Stimulated activated memory B cell treated with anti-CD40 and anti-IgM and Interleukin-4, amounts not matched to agents 10 μg/mL and 1 μg/mL and 100 μg/mL, for 72 hours (primary cell): Measurements from ENCODE around the gene KRTAP16-1.

ENCODE experiments used
- ATAC-seq: fragments of 150-1000 bp; cut with Tn5 transposase; 2 replicates; pipeline ENCODE4 v1.10.0; 2021
- H3K27ac Mint-ChIP-seq: one replicate; pipeline ENCODE4 v1.8.0; 2022; ENCODE audit warnings: mild to moderate bottlenecking, mixed read lengths
- H3K27me3 Mint-ChIP-seq: one replicate; pipeline ENCODE4 v1.8.0; 2022; ENCODE audit warnings: mixed read lengths
- H3K36me3 Mint-ChIP-seq: one replicate; pipeline ENCODE4 v1.8.0; 2022; ENCODE audit warnings: mixed read lengths
- H3K4me1 Mint-ChIP-seq: one replicate; pipeline ENCODE4 v1.8.0; 2022; ENCODE audit warnings: mixed read lengths
- H3K4me3 Mint-ChIP-seq: one replicate; pipeline ENCODE4 v1.8.0; 2022; ENCODE audit warnings: mild to moderate bottlenecking, moderate library complexity, mixed read lengths
- H3K9me3 Mint-ChIP-seq: one replicate; pipeline ENCODE4 v1.8.0; 2022; ENCODE audit warnings: mixed read lengths

KRTAP16-1 gene

DNA sequence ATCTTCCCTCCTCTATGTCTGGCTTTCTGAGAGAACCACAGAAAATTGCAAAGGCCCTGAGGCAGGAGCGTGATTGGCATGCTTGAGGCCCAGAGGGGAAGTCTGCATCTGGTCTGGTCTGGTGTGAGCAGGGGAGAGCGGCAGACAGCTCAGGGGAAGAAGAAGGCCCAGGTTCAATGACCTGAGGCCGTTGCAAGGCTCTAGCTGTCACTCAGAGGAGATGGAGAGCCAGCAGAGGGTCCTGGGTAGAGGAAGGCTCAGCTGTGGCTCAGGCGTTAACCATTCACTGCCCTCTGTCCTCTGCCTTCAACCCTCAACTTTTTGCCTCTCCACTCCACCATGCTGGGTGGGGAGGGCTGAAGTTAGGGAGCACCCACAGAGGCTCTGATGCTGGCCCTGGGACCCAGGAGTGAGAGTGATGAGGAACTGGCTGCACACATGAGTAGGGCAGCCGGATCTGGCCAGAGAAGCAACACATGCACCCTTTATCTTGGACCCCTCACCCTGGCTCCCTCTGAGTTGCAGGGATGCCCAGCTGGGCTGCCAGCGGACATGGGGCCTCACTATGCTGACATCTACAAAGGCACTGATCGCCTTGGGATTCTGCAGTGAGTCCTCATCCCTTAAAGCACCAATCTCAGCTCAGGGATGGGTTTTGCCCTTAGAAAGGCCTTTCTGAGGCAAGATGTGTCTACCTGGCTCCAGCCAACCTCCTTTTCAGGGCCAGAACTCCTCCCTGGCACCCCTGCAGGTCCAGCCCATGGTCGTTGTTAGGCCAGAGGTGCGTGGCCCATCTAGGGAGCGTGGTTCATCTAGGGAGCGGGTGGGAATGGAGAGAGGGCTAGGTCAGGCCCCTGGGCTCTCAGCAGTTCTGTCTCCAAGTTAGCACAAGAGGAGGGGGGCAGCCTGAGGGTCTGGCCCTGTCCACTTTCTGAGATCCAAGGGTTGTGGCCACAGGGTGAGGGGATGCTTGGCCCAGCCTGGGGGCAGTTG is 14.1 kb upstream of the KRTAP16-1 start:
- H3K4me3 Mint-ChIP-seq = no peak overlapping the region
- H3K27me3 Mint-ChIP-seq = peaks cover under 1% of the 10 kb centered on the region
- H3K4me1 Mint-ChIP-seq = peaks cover 5% of the 10 kb centered on the region
- no peak overlapping the region for H3K27ac Mint-ChIP-seq
- H3K9me3 Mint-ChIP-seq = peaks cover 6% of the 10 kb centered on the region
- no peaks in the 10 kb centered on the region for H3K36me3 Mint-ChIP-seq
- ATAC-seq = no peak

DNA sequence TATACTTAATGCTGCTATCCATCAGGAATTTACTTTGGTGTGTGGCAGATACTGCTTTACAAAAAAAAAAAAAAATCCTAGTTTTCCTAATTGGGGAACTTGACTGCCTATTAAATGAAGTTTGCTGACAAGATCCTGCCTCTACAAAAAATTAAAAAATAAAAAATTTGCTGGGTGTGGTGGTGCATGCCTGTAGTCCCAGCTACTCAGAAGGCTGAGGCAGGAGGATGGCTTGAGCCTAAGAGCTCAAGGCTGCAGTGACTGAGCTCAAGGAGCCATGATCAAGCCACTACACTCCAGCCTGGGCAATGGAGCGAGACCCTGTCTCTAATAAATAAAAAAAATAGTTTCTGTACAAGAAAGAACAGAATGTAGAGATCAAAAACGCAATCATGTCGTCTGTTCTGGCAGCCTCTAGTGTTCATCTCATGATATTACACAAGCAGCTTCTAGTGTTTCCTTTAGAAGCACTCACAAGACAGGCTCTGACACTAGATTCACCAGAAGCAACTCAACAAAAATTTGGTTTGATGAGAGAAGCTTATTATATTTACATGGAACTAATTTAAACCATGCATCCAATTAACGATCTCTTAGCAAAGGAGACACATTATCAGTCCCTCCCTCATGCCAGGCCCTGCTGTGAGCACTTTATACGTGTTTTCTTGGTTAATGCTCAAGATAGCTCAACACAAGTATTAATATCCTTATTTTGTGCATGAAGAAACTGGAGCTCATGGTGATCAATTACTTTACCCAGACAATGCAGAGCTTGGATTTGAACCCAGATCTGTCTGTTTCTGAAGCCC is 13.2 kb upstream of the KRTAP16-1 start:
- peaks cover 6% of the 10 kb centered on the region for H3K9me3 Mint-ChIP-seq
- no peak for ATAC-seq
- H3K4me1 Mint-ChIP-seq = peaks cover 5% of the 10 kb centered on the region
- no peak overlapping the region for H3K27ac Mint-ChIP-seq
- no peak overlapping the region for H3K4me3 Mint-ChIP-seq
- no peaks in the 10 kb centered on the region for H3K36me3 Mint-ChIP-seq
- H3K27me3 Mint-ChIP-seq = no peaks in the 10 kb centered on the region

DNA sequence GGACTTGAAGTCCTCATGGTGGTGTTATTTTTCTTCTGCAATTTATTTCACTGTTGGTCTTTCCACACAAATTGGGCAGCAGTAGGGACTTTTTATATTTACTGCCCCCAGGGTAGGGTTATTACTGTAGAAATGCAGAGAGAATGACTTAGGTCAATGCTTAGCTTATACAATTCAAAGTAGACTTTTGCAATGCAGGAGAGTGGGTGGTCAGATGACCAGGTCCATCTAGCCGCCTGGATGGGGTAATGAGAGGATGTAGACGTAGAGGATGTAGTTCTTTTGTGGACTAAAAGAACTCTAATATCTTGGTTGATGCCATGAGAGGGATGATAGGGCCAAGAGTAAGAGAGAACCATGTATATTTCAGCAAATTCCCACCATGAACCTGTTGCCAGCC is 9.1 kb upstream of the KRTAP16-1 start:
- Mint-ChIP-seq H3K4me1 (no peaks in the 10 kb centered on the region), H3K27ac (no peak overlapping the region), H3K27me3 (peaks cover 15% of the 10 kb centered on the region), H3K9me3 (peaks cover 6% of the 10 kb centered on the region), H3K4me3 (no peak overlapping the region), H3K36me3 (no peaks in the 10 kb centered on the region)
- no peak for ATAC-seq

DNA sequence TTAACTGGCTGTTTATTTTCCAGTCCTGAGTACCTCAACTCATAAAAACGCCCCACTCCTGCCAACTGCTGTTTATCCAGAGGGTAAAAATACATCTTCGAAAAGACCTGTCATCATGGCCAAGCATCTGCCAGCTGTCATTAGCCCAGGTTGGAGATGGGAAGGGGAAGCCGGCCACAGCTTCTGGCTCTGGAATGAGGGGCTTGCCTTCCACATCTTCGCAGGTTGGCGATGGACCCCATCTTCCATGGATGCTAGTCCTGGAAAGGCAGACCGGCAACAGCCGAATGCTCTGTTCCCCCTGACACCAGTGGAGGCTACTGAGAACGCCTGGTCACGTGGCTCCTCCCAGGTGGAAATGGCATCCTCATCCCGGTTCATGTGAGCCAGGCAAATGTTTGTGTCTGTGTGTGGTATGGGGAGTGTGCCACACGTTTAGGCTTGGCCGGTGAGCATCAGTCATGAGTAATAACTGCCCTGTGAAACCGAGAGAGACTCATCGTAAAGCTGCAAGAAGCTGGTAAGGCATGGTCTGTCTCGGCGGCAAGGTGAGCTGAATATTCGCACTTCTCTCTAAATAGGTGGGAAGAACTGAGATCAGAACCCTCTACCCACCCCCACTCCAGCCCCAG is 6.8 kb upstream of the KRTAP16-1 start:
- Mint-ChIP-seq H3K4me3 (no peak overlapping the region), H3K27ac (no peak overlapping the region), H3K4me1 (no peaks in the 10 kb centered on the region), H3K36me3 (no peaks in the 10 kb centered on the region), H3K9me3 (peaks cover 6% of the 10 kb centered on the region), H3K27me3 (peaks cover 19% of the 10 kb centered on the region)
- no peak for ATAC-seq

DNA sequence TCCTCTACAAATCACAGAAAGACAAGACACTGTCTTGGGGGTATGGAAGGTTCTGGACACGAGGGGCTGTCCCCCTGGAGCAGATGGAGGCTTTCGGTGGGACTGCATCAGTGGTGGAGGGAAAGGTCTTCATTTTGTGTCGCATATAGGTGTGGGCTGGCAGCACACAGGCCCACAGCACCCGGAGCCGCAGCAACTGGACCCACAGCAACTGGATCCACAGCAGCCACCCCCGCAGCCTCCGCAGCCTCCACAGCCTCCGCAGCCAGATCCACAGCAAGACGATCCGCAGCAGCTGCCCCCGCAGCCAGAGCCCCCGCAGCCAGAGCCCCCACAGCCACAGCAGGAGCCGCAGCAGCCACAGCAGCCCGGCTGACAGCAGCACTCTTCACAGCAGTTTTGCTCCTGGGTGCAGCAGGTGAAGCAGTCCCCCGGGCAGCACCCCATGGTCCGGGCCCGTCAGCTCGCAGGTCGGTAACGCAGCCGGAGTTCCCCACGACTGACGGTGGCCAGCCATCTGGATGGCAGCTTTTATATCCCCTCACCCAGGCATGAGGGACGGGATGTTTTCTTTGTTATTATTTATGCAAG is 6.2 kb upstream of the KRTAP16-1 start, which contains the start of gene KRTAP17-1:
Gene KRTAP17-1, minus strand, starts transcription at position 507 of the 591 bp plus-strand sequence. Its CDS starts 60 bp downstream, at position 447.
- no peak within 1 kb of the TSS for H3K4me3 Mint-ChIP-seq
- ATAC-seq = no peak
- no peaks in the 10 kb centered on the region for H3K36me3 Mint-ChIP-seq
- H3K27me3 Mint-ChIP-seq = peaks cover 19% of the 10 kb centered on the region
- no peak within 1 kb of the TSS for H3K27ac Mint-ChIP-seq
- peaks cover under 1% of the 10 kb centered on the region for H3K4me1 Mint-ChIP-seq
- peaks cover 4% of the 10 kb centered on the region for H3K9me3 Mint-ChIP-seq

DNA sequence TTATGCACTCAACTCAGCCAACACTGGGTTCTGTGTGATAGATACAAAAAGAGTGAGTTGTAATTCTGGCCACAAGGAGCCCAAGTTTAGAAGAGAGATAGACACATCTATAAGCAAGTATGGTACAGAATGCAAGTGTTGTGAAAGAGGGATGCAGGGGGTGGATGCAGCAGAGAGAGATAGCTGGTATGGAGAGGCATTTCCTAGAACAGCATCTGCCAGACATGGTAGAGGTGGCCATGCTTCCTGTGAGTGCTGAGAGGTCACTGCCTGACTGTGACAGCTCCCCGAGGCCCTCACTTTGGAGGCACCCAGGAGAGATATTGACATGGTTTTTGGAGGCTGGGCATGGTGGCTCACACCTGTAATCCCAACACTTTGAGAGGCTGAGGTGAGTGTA is 2.0 kb upstream of the KRTAP16-1 start:
- H3K36me3 Mint-ChIP-seq = no peaks in the 10 kb centered on the region
- H3K9me3 Mint-ChIP-seq = no peaks in the 10 kb centered on the region
- H3K27ac Mint-ChIP-seq = peak overlapping the region; percentile 14
- no peak for ATAC-seq
- peaks cover 13% of the 10 kb centered on the region for H3K27me3 Mint-ChIP-seq
- H3K4me1 Mint-ChIP-seq = peaks cover 30% of the 10 kb centered on the region
- H3K4me3 Mint-ChIP-seq = no peak overlapping the region

DNA sequence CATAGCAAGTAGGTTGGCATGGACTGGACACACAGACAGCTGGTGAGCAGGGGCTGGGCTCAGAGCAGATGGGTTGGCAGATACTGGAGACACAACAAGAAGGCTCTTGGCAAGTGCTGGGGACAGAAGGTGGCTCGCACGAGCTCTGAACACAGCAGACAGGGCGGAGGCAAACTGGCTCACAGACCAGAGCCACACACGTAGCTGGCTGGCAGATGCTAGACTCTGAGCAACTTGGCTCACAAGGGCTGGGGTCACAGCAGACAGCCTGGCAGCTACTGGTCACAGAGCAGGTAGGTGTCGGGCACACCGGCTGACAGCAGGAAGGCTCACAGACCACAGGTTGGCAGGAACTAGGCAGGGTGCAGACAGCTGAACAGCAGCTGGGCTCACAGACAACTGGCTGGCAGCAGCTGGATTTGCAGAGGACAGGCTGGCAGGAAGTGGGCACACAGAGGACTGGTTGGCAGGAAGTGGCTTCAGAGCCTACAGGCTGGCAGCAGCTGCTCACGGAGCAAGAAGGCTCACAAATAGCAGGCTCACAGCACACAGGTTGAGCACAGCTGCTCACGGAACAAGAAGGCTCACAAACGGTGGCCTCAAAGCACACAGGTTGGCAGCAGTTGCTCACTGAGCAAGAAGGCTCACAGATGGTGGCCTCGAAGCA is 725 bp downstream of the KRTAP16-1 start:
- no peaks in the 10 kb centered on the region for H3K9me3 Mint-ChIP-seq
- peak overlapping the region; percentile 95 for H3K27ac Mint-ChIP-seq
- H3K4me1 Mint-ChIP-seq = peaks cover 36% of the 10 kb centered on the region
- H3K4me3 Mint-ChIP-seq = peak overlapping the region; percentile 52
- ATAC-seq = peak; percentile 96
- H3K36me3 Mint-ChIP-seq = no peaks in the 10 kb centered on the region
- H3K27me3 Mint-ChIP-seq = peaks cover 6% of the 10 kb centered on the region

DNA sequence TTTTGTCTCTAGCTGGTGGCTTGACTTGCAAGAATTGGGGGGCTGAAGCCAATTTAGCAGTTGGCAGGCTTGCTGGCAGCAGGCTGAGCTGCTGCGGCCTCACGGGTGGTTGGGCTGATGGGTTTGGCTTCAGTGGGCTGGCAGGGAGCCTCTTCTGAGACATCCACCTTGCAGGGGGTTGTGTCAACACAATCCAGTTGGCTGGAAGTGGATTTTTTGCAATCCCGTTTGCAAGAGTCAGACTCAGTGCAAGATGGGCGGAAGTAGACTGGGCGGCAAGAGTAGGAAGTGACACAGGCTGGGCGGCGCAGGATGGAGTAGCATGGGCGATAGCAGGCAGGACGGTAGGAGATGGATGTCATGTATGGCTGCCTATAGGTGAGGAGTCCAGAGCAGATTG is 1.5 kb downstream of the KRTAP16-1 start:
- no peak for ATAC-seq

DNA sequence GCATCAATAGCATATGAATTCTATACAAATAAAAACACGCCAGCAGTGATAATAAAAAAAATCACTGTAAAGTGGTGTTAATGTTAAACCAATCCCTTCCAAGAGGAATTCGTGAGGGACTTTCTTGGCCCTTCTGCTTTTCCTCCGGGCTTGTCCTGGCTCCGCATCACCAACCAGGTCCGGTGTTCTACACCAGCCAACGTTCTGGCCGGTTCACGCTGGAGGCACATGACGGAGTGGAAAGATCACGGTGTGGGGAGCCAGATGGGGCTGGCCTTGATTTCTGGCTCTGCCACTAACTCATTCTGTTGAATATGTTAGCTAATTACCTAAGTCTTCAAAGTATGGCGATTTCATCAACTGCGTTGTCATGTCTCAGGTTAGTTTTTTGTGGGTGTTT is 5.0 kb downstream of the KRTAP16-1 start:
- Mint-ChIP-seq H3K36me3 (no peaks in the 10 kb centered on the region), H3K4me1 (peaks cover 23% of the 10 kb centered on the region), H3K27ac (no peak overlapping the region), H3K4me3 (no peak overlapping the region), H3K9me3 (no peaks in the 10 kb centered on the region), H3K27me3 (peaks cover 13% of the 10 kb centered on the region)
- no peak for ATAC-seq

More for the DNA sequence above, 1.5 kb downstream of the KRTAP16-1 start:
- Mint-ChIP-seq H3K4me3 (no peak overlapping the region), H3K36me3 (no peaks in the 10 kb centered on the region), H3K27ac (peak overlapping the region; percentile 95), H3K4me1 (peaks cover 36% of the 10 kb centered on the region), H3K9me3 (no peaks in the 10 kb centered on the region), H3K27me3 (no peaks in the 10 kb centered on the region)

DNA sequence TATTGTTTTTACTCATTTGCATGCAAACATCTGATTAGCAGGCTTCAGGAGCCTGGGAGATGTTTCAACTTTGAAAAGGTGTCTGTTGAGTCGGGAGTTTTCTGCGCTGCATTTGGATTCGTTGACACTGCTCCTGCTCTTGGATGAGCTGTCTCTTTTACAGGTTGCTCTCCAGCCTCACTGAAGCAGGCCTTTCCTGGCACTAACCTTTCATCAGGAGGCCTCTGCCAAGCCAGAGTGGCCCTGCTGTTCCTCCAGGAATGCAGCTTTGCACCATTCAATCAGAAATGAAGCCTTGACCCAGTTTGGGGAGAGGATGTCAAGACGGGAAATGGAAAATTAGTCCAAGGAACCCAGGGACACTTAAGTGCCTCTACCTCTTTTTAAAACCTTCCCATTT is 6.1 kb downstream of the KRTAP16-1 start:
- peaks cover 14% of the 10 kb centered on the region for H3K27me3 Mint-ChIP-seq
- no peak overlapping the region for H3K27ac Mint-ChIP-seq
- H3K4me1 Mint-ChIP-seq = peaks cover 12% of the 10 kb centered on the region
- no peak overlapping the region for H3K4me3 Mint-ChIP-seq
- no peak for ATAC-seq
- no peaks in the 10 kb centered on the region for H3K36me3 Mint-ChIP-seq
- H3K9me3 Mint-ChIP-seq = no peaks in the 10 kb centered on the region

DNA sequence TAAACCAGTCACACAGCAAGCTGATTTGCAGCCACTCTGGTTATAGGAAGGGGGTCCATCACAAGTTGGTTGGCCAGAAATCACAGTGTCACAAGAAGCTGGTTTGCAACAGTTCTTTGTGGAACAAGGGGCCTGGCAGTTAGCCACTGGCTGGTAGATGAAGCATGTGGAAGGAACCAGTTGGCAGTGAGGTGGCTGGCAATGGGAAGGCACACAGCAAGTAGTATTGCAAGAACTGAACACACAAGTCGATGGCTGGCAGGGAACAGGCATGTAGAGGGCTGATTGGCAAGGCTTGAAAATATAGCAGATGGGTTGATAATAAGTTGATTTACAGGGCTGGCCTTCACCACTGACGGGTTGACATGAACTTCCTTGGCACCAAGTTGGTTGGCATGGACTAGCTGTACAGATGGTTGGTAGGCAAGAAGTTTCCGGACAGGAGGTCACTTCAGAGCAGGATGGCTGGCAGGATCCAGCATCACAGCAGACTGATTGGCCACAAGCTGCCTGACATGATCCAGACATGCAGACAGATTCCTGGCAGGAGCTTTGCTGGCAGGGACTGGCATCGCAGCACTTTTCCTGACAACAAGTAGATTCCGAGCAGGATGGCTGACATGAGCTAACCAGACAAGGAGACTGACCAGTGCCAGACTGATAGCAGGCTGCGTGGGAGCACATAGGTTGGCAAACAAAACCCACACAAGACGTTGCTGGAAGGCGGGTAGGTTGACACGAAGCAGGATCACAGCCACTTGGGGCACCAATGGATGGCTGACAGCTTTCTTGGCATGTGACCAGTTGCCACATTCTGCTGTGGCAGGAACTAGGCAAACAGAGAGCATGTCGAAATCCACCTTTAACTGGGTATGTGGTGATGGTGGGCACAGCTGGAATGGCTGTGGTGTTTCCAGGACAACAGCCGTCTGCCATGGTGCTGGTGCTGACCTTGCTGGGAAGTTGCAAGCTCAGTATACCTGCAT is 6.9 kb downstream of the KRTAP16-1 start, which contains the start of gene KRTAP29-1:
Gene KRTAP29-1, minus strand, starts transcription at position 936 of the 986 bp plus-strand sequence. Its CDS starts 0 bp downstream, at position 936.
- Mint-ChIP-seq H3K4me1 (peaks cover 6% of the 10 kb centered on the region), H3K36me3 (no peaks in the 10 kb centered on the region), H3K9me3 (no peaks in the 10 kb centered on the region), H3K4me3 (no peak within 1 kb of the TSS), H3K27me3 (peaks cover 14% of the 10 kb centered on the region), H3K27ac (no peak within 1 kb of the TSS)
- no peak for ATAC-seq

DNA sequence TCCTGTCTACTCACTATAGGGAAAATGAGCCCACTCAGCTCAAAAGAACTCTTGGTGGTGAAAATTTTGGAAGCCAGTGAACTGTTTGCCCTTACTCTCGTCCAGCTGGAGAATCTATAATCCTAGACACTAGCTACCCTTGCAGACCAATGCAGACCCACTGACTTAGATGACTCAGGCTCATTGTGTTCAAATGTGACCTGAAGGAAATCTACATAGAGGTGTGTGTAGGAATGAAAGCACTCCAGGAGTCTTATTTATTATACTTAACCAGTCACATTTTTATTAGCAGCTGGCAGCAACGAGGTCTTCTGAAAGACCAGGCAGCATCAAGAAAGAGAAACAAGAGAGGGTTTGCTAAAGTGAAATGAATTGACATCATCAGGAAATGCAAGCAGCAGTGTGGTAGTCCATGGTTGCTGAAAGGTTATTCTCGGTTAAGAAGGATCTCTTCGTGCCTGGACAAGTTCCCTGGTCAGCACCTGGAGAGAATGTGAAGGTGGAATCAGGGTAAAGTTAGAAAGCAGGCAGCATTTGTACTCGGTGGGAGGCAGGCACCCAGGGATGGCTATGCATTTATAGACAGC is 7.8 kb downstream of the KRTAP16-1 start:
- Mint-ChIP-seq H3K27me3 (peaks cover 14% of the 10 kb centered on the region), H3K4me3 (no peak overlapping the region), H3K27ac (no peak overlapping the region), H3K4me1 (peaks cover 6% of the 10 kb centered on the region), H3K9me3 (no peaks in the 10 kb centered on the region), H3K36me3 (no peaks in the 10 kb centered on the region)
- no peak for ATAC-seq
